GM18517 (cell line): Measurements from ENCODE around the gene CDH8.

Experiments
- ATAC-seq: cut with Tn5 transposase; IDR thresholded peaks from one replicate; pipeline ENCODE4 v1.9.1; 2021; ENCODE audit warnings: mild to moderate bottlenecking, moderate library complexity; ENCODE audit not compliant: unreplicated experiment

The CDH8 gene, protein sequence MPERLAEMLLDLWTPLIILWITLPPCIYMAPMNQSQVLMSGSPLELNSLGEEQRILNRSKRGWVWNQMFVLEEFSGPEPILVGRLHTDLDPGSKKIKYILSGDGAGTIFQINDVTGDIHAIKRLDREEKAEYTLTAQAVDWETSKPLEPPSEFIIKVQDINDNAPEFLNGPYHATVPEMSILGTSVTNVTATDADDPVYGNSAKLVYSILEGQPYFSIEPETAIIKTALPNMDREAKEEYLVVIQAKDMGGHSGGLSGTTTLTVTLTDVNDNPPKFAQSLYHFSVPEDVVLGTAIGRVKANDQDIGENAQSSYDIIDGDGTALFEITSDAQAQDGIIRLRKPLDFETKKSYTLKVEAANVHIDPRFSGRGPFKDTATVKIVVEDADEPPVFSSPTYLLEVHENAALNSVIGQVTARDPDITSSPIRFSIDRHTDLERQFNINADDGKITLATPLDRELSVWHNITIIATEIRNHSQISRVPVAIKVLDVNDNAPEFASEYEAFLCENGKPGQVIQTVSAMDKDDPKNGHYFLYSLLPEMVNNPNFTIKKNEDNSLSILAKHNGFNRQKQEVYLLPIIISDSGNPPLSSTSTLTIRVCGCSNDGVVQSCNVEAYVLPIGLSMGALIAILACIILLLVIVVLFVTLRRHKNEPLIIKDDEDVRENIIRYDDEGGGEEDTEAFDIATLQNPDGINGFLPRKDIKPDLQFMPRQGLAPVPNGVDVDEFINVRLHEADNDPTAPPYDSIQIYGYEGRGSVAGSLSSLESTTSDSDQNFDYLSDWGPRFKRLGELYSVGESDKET

DNA sequence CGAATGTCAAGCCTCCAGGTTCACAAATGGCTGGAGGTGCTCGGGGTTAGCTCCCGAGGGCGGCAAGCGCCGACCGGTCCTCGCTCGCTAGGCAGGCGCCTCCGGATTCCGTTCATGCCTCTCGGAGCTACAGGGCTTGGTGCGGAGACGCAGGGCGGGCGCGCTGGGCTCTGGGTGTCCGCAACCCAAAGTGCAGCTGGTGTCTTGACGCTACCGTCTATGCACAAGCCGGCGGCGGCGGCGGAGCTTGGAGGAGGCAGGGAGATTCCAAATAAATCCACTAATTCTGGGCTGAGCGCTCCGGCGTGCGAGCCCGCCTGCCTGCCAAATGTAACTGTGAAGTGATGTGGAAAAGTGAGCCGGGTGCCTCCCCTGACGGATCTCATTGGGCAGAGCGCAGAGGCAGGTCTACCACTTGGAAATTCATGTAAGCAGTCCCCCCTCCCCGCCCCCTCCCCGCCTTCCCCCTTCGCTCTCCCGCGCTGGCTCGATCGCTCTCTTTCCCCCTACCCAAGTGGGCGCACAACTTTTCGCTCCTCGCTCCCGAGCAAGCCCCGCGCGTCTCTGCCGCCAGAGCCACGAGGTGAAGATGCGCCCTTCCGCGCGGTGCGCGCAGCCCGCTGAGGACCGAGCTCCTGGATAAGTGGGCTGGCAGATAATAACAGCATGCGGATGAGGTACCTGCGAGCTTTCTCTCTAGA is at the start of gene CDH8:
Gene CDH8 (minus strand): TSS at position 338 of the 701 bp plus-strand sequence. CDS start 15,035 bp downstream, outside the sequence.
- no peak for ATAC-seq

DNA sequence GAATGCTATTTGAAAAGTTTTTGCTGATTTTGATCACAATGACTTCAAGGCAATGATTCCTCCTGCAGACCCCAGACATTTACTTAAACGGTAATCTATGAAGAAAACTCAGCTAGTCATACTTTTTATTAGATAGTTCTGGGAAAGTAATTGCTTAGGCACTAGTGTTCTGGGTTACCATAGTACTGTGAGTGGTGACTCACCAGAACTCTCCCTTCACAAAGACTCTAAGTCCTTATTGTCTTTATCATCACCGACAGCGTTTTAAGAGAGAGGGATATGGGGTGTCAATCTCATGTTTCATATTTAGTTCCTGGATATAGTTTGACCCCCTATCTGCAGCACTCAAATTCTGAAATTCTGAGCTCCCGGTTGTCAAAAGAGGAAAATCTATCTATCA is 43.0 kb upstream of the CDH8 start:
- ATAC-seq: no peak

DNA sequence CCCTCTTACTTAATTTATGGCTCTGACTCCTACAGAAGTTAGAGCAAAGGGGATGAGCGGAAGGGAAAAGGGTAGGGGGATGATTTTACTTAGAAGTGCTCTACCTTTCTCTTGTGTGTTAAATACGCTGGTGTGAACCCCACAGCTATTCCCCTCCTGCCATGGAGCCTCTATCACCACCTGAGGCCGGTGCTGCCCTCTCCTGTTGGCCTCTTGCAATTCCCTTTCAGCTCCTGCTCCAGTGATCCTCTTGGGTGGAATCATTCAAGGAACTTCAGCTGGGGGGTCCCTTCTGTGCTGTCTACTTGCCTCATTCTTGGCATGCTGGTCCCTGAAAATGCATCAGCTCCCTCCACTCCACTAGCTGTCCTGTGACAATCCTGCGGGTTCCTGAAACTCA is 41.8 kb upstream of the CDH8 start:
- no peak for ATAC-seq

DNA sequence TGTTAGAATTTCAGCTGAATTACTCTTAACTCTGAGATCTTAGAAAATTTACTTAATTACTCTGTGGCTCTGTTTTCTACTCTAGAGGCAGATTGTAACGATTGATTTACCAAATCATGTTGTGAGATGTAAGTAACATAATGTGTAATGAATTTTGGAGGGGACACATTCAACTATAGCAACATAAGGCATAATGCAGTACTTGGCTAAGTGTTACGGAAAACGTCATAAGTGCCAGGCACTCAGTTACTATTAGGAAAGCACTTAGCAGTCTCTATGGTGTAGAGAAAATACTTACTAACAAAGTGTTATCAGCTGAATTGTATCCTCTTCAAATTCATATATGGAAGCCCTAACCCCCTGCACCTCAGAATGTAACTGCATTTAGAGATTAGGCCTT is 40.6 kb upstream of the CDH8 start:
- ATAC-seq: no peak

DNA sequence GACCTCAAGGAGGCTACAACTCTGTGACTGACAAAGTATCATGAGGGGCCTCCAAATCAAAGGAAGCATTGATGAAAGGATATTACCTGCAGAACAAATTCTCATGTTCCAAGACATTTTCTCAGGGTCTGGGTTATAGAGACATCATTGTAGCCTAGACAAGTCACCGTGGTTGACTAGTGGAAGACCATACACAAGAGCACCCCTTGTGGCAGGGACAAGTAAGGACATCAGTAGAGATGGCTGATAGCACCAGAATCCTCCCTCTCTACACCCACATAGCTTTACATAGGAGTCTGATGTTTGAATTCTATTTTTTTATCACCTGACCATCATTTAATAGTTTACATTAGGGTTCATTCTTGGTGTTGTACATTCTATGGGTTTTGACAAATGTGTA is 32.5 kb upstream of the CDH8 start:
- ATAC-seq: no peak

DNA sequence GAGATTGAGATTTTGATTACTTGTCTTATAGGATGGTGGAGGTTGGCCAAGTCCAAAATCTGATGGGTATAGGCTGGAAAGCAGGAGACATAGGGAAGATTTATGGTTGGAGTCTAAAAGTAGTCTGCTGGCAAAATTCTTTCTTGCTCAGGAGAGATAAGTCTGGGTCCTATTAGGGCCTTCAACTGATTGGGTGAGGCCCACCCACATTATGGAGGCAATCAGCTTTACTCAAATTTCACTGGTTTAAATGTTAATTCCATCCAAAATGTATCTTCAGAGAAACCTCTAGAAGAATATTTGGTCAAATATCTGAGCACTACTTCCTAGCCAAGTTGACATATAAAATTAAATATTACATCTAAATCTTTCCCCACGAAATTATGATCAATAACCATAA is 31.7 kb upstream of the CDH8 start:
- no peak for ATAC-seq

DNA sequence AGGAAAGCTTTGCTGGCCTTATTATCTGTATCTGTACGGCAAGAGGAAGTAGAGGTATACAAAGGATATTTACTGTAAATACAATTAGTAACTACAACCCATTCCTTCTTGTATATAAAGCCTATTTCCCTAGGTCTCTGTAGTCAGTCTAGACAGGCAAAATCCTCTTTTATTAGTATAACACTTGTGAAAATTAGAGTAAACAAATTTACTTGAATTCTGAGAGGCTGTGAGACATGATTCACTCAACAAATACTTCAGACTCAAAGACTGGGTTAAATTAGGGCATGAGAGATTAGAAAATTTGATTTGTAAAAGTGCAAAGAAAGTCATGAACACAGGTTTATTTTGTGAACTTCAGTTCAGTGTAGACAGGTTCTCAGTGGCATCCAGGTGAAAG is 30.9 kb upstream of the CDH8 start:
- no peak for ATAC-seq

DNA sequence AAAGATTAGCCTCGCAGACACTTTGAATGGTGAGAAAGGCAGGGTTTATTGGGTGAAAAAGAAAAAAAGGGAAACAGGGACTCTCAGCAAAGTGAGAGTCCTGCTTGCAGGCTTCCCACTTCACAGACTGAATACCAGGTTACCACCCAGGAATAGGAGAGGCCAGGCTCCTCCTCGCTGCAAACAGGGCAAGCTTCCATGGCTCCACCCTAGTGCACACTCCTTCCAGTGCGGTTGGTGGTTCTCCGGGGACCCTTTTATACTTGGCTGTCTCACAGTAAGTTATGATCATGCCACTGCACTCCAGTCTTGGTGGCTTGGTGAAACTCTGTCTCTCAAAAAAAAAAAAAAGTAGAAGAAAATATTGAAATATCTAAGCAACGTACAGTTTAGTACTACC is 30.5 kb upstream of the CDH8 start:
- no peak for ATAC-seq

DNA sequence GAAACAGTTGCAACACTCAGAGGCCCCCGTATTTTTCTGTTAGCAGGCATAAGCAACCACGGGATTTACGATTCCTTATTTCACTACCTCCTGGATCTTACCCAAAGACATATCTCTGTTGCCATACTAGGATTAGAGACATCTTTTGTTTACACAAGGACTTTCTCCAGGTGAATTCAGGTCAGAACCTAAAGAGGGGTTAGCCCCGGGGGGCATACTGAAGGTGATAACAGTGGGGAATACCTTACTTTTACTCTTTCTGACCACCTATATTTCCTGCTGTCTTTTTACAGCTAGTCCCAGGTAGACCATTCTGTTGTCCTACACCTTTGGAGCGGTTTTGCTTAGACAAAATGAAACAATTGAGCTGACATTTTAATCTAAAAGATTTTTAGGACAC is 27.9 kb upstream of the CDH8 start:
- ATAC-seq: no peak

DNA sequence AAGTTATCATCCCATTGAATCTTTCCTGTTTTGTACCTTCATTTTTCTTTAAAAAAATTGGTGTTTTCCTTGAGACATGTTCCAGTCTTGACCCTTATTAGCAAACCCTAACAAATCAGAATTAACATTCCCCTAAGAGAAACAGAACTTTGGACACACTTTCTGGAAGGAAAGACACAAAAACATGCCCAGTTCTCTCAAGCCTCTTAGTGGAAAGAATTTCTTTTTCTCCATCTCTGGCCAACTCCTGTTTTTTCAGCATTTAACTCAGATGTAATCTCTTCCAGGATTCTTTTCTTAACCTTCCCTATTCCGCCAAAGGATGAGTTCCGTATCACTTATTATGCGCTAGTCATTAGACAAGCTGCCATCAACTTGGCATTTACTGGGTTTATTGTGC is 23.9 kb upstream of the CDH8 start:
- ATAC-seq: no peak

DNA sequence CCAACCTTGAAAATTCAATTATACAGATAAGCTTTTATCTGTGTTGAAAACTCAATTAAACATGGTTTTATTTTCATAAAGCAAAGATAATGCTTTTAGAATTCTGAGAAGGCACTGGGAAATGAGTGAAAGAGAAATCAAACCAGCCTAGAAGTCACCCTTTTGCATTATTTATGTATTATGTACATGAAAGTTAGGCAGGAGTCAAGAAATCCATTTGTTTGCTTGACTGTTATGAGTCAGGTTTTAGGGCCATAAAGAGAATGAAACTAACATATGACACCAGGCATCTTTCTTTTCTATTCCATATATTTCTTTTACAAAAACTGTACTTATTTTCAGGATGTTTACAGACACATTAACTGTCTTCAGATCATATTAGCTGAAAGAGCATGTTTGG is 23.3 kb upstream of the CDH8 start:
- no peak for ATAC-seq

DNA sequence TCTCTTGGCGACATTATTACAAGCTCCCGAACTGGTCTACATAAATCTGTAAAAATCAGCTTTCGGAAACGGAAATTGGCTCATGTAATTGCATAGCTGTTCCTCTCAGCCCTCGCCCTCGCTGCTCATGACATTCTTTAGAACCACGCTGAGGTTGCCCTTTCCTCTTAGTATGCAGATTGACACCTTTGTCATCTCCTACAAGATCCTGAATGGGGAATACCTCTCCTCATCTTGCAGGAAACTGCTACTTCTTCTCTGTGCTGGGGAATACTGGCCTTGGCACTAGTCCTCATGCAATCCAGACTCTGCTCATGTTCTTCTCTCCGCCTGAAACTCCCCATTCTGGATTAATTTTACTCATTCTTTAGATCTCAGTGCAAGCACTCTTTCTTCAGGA is 22.2 kb upstream of the CDH8 start:
- no peak for ATAC-seq

DNA sequence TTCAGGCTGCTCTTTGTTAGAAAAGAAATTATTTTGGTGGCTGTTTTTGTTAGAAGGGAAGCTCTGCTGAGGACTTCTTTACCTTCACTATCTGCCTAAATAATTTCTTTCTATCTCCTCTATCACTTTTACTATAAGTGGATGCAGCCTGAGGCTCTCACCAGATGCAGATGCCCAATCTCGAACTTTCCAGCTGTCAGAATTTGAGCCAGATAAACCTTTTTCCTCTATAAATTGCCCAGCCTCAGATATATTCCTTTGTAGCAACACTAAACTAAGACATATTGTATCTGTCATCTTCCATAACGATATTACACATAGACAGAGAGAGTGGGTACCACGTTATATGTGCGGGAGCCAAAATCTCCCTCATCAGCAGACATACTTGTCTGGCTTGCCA is 15.7 kb upstream of the CDH8 start:
- no peak for ATAC-seq

DNA sequence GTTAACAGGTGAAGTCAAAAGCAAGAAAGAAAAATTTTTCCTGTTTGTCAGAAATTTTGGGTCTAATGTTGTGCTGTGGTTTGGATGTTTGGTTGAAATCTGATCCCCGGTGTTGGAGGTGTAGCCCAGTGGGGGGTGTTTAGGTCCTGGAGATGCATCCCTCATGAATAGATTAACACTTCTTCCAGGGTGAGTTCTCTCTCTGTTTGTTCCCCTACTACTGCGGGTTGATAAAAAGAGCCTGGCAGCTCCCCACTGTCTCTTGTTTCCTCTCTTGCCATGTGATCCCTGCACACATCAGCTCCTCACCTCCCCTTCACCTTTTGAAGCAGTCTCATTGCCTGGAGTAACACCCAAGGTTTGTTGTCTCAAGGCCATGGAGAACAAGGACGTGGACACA is 14.6 kb upstream of the CDH8 start:
- no peak for ATAC-seq

DNA sequence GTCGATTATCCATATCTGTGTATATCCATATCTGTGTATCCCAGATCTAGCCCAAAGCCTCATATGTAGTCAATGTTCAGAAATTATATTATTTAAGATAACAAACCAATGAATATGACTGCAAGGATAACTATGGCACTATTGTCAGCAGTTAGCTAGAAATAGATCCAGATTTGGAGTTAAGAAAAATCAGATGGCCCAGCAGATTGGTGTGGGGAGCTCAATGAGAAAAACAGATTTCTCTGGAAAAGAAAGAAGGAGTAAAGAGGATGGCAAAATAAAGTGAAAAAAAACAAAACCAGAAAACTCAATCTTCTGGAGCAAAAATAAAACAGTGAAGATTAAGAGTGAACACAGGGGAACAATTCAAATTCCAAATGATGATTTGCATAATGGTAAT is 10.6 kb upstream of the CDH8 start:
- ATAC-seq: no peak

DNA sequence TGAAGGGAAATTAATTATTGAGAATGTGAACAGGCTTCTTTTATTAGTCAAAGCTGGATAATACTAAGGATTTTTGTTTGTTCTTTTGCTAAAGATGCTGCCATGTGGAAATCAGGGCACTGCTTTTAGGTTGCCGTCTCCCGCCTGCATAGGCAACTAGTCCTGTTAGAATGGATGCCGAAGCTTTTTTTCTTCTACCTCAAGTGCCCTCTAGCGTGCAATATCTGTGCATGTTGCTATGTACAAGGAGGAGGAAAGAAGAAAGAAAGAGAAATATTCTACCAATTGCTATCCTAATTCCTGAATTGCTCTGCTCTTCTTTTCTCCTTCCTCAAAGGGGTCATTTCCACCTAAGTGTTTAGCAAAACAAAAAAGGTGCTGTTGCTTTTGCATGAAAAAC is 5.2 kb upstream of the CDH8 start:
- no peak for ATAC-seq

DNA sequence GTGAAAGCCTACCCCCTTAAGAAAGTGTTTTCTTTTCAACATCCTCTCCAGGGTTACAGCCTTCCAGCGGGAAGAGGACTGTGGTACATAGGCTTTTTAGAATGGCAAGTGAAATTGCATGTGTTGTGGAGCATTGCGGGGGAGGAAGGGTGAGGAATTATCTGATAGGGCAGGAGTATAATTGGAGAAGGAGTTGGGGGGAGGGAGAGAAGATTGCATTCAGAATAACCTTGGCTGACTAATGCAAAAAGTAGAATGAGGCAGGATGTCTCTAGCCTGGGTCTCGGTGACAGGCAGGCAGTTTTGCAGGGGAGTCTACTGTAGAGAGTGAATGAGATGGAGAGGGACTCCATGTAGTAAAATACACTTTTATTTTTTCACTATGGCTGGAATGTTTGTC is 2.4 kb upstream of the CDH8 start:
- no peak for ATAC-seq

DNA sequence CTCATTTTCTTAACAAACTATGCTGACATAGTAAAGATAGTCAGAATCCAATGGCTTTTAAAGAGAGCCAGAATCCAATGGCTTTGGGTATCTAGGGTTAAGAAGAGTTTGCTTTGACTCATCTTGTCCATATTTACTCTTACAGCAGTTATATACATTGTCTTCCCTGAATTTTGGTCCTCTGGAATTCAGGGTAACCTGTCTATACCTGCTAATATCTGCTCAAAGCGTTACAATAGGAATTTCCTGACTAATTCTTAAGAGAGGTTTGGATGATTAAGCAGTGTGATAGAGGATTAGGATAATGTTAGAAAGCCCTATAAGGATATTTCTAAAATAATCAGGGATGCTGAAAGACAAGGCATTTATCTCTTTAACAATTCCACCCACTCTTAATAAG is 2.0 kb upstream of the CDH8 start:
- no peak for ATAC-seq

DNA sequence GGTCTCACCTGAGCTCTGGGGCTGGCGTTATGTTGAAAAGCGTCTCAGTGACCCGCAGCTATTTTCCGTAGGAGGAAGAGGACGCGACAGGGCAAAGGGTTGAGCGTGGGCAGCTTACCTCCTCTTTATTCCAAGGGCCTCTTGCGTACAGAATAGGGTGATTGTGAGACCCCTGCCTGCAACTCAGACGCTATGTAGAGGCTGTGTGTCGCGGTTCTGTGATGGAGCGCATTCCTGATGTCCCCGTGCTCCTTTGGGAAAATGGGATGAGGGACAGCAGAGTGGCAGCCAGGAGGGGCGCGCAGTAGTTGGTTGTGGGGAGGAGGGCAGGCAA is 531 bp upstream of the CDH8 start:
- ATAC-seq: no peak

DNA sequence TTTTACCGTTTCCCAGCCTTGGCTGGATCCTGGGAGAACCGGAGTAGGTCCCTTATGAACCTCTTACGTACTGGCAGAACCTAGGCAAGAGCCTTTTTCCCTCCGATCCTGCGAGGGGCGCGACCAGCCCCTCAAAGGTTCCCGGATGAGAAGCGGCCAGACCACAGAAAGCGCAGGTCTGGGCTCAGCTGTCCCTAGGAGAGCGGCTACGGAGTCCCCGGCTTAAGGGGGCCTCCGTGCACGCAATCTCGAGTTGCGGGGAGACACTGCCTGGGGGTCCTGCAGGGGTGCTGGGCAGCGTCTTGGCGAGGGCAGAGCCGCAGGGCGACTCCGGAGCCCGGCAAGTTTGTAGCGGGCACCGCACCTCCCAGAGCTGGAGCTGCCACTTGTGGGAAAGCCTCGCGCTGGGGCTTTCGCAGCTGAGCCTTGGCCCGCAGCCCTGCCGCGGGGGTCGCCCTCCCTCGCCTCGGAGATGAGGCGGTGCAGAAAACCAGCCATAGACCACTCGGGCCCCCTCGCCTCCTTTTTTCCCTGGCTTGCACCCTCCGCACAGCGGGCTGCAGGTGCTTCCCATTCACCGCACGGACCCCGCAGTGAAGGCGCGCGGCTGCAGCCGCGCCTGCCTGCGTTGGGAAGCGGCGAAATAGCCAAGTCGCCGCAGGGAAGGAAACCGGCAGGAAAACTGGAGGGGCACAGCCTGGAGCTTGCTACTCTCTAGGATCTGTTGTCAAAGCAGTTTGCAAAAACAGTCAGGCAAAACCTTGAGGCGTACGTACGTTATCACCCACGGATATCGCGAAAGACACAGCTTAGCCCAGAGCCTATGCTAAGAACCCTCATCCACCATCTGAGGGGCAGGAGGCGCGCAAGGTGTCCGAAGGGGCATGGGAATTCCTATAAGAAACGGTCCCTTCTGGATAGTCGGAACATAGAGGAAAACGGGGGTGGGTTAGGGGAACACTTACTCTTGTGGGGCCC is 834 bp downstream of the CDH8 start:
- no peak for ATAC-seq
